ENCODE results near the gene PEMT. TPM values are rescaled to one million over a fixed set of nuclear protein-coding genes. Genes with fewer than 3 reads are reported as not detected.
A peak's percentile ranks its signal among the peaks of the same experiment; 100 is the strongest.

The PEMT gene
- total and polyA plus RNA-seq, 2 donors (not counting 1 experiment from before 2014, with no cell fraction given), result 18.0 to 18.6 TPM

DNA sequence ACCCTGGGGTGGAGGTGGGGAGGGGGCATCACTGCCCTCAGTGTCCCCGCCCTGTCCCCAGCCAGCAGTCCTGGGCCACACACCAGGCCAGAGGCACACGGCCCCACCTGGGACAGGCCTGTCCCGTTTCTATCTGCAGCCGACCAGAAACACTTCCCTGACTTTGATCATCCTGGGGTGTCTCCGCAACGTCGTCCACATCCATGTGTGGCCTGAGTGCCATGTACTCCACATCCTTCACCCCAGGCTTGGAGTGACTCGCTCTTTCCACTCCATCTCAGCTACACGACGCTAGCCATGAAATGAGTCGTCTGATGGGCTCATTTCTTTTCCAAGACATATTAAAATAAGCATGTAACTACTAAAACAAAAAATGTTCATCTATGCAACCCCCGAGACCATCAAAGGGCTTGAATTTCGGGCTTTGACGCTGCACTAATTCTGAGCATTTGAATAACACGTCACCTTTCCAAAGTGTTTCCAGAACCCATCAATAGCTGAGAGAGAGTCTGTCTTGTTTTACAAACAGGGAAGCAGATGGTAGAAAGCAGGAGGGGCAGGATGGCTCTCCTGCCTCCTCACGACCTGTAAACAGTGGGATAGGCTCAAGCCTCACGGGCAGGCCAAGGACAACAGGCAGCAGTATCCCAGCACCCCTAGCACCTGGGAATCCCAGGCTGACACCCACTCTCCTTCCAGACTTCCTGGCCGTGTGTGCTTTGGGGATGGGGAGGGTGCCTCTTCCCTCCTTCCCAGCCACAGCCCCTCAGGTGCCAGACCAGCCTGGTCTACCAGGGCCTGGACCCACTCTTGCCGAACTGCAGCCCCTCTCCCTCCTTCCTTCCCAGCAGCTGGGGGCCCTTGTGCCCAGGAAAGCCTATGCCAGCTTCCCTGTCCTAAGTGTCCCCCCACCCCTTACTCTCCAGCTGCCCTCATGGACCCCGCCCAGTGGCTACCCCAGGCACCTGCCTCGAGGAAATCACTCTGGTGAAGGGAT lies 75.3 kb downstream of the PEMT start:
- H3K9me3 ChIP-seq (ENCODE audit: control insufficient read depth, insufficient read depth, low read depth, low read length), result no peaks in the 10 kb centered on the region
- no peaks in the 10 kb centered on the region for H3K27me3 ChIP-seq (ENCODE audit: control insufficient read depth, insufficient read depth, low read length)
- TF ChIP-seq EZH2 (IDR thresholded peaks at IDR 0.05; ENCODE audit: low read length, missing control alignments), result no peak
- no peak for TF ChIP-seq CTCF (conservative IDR thresholded peaks at IDR 0.05 in 1 of 2, IDR thresholded peaks at IDR 0.05 in 1 of 2; ENCODE audit: low read depth in 1 of 2, low read length in 2 of 2)
- peaks cover 4% of the 10 kb centered on the region for H3K4me1 ChIP-seq (ENCODE audit: control insufficient read depth, extremely low read depth, insufficient read depth, low read length)
- no peak overlapping the region for H3K4me2 ChIP-seq (ENCODE audit: extremely low read depth, insufficient read depth, low read length)
- no peak overlapping the region for H3K27ac ChIP-seq (ENCODE audit: insufficient read depth, low read length)
- DNase-seq (ENCODE audit: low read depth in 2 of 2), result peak in 1 of 2 donors; percentile 84
- H4K20me1 ChIP-seq (ENCODE audit: control insufficient read depth, extremely low read depth, insufficient read depth, low read length), result no peaks in the 10 kb centered on the region
- no peak overlapping the region for H3K9ac ChIP-seq (ENCODE audit: insufficient read depth, low read length)
- no peaks in the 10 kb centered on the region for H3K79me2 ChIP-seq (ENCODE audit: control insufficient read depth, insufficient read depth, low read length)
- H3K4me3 ChIP-seq (replicated peaks in 1 of 4; ENCODE audit: control extremely low read depth in 1 of 4, insufficient read depth in 1 of 4, low read depth in 3 of 4, low read length in 4 of 4), result no peak overlapping the region
- no peaks in the 10 kb centered on the region for H3K36me3 ChIP-seq (ENCODE audit: control insufficient read depth, insufficient read depth, low read length)
- no peak overlapping the region for H2AFZ ChIP-seq (ENCODE audit: low read length)

GRCh38 chr17:17514993-17515933 lies 76.2 kb downstream of the PEMT start:
- Histone ChIP-seq H3K27me3 (ENCODE audit: control insufficient read depth, insufficient read depth, low read length) (no peaks in the 10 kb centered on the region), H3K27ac (ENCODE audit: insufficient read depth, low read length) (no peak overlapping the region), H3K4me2 (ENCODE audit: extremely low read depth, insufficient read depth, low read length) (no peak overlapping the region), H3K4me1 (ENCODE audit: control insufficient read depth, extremely low read depth, insufficient read depth, low read length) (peaks cover 4% of the 10 kb centered on the region), H3K9me3 (ENCODE audit: control insufficient read depth, insufficient read depth, low read depth, low read length) (no peaks in the 10 kb centered on the region), H4K20me1 (ENCODE audit: control insufficient read depth, extremely low read depth, insufficient read depth, low read length) (no peaks in the 10 kb centered on the region), H3K36me3 (ENCODE audit: control insufficient read depth, insufficient read depth, low read length) (no peaks in the 10 kb centered on the region), H3K4me3 (replicated peaks in 1 of 4; ENCODE audit: control extremely low read depth in 1 of 4, insufficient read depth in 1 of 4, low read depth in 3 of 4, low read length in 4 of 4) (no peak overlapping the region), H3K79me2 (ENCODE audit: control insufficient read depth, insufficient read depth, low read length) (no peaks in the 10 kb centered on the region), H2AFZ (ENCODE audit: low read length) (no peak overlapping the region), H3K9ac (ENCODE audit: insufficient read depth, low read length) (no peak overlapping the region)
- no peak for TF ChIP-seq EZH2 (IDR thresholded peaks at IDR 0.05; ENCODE audit: low read length, missing control alignments)
- TF ChIP-seq CTCF (conservative IDR thresholded peaks at IDR 0.05 in 1 of 2, IDR thresholded peaks at IDR 0.05 in 1 of 2; ENCODE audit: low read depth in 1 of 2, low read length in 2 of 2), result no peak
- DNase-seq (ENCODE audit: low read depth in 2 of 2), result peak; percentile 38 to 94

Measured in fibroblast of lung (primary cell).